Medulla oblongata (tissue), 1 donor: ENCODE measurements around the gene SCRN2.

Source experiments
- DNase-seq: peaks from one replicate; pipeline ENCODE4 v3.0.0-alpha.2; 2015; ENCODE audit errors: extremely low spot score

The SCRN2 gene

DNA sequence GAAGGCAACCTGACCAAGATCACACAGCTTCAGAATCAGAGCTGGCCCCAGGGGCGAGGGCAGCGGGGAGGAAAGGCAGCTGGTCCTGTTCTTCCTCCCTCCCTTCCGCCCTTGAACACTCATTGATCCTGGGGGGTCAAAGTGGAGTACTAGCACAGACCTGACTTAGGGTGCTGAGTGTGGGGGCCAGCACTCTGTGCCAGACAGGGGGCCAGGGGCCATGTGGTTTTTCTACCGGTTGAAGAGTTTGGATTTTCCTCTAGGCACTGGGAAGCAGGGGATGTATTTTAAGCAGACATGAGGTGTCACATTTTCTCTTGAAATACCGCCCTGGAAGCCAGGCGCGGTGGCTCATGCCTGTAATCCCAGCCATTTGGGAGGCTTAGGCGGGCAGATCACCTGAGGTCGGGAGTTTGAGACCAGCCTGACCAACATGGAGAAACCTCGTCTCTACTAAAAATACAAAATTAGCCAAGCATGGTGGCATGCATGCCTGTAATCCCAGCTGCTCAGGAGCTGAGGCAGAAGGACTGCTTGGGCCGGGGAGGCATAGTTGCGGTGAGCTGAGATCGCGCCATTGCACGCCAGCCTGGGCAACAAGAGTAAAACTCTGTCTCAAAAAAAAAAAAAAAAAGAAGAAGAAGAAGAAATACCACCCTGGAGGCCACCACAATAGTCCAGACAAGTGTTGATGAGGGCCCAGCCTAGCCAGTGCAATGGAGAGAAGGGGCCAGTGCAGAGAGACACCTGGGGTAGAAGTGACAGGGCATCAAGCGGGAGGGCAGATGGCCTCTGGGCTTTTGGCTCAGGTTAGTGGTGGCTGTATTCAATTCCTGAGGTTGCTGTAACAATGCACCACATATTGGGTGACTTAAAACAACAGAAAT lies 34.8 kb downstream of the SCRN2 start:
- no peak for DNase-seq

DNA sequence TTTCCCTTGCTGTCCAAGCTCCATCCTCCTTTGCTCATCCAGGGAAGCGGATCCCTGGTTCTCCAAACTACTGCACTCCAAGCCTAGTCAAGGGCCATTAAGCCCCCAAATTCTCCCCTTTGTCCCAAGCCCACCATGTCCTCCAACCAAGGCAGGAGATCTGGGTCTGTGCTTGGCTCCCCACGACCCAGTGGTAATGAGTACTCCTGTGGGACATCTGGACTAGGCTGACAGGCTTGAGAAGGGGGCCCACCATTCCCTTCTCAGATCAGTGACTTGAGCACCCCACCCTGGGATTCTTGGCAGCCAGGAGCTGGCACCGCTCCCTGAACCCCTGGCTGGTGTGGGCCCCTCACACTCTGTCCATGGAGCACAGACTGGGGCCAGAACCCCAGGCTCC lies 36.6 kb downstream of the SCRN2 start:
- DNase-seq, result no peak

DNA sequence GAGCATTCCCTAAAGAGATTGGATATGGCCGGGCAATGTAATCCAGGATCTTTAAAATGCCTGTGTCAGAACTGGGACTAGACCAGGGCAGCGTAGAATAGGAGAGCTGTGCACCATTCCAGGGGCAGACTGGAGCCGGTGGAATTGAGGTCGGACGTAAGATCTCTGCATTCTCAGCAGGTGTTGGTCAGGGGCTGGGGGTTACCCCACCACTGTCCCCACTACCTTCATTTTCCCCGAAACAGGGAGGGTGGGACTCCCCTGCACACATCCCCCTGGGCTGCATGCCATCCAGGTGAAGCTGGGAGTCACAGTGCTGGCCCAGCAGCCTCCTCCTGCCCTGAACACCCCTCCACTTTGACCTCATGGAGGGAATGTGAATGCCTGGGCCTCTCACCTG lies 37.3 kb downstream of the SCRN2 start:
- DNase-seq, result no peak

DNA sequence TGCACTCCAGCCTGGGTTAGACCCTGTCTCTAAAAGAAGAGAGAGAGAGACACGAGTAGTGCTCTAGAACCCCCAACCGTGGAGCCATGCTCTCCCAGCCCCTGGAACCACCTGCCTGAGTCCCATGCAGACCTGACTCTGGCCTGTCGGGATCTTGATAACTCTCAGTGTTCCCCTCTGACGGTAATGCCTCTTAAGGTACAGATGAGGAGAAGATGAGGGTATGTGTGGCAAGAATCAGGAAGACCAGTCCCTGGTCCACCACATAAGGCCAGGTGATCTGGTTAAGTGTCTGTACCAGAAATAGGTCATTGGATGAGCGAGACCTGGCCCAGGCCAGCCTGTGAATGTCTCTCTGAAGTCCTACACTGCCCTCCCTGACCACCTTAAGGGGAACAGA lies 37.9 kb downstream of the SCRN2 start:
- DNase-seq, result no peak

DNA sequence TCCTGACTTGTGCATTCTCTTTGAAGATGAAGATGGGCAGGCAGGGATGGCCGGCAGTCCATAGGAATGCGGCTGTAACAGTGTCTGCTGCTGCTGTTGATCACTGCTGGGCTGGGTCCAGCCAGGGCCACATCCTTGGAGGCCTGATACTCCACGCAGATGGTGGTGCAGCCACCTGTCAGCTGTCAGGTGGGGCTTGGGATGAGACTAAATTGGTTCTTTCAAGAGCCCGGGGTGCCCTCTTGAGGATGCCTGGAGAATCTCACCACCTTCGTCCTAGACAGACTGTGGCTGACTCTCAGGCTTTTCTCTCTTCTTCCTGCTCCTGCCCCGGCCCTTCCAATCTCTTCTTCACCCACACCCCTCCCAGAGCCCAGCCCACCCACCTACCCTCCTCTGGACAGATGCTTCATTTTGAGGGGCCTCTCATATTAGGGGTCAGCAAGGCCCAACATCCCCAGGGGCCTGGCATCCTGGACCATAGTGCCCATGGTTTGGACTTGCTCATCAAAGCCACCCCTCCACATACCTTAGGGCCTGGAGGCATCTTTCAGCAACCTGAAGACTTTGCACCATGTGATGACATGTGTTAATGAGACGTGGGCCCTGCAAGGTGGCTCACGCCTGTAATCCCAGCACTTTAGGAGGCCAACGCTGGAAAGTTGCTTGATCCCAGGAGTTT lies 38.6 kb downstream of the SCRN2 start:
- peak; percentile 16 for DNase-seq

DNA sequence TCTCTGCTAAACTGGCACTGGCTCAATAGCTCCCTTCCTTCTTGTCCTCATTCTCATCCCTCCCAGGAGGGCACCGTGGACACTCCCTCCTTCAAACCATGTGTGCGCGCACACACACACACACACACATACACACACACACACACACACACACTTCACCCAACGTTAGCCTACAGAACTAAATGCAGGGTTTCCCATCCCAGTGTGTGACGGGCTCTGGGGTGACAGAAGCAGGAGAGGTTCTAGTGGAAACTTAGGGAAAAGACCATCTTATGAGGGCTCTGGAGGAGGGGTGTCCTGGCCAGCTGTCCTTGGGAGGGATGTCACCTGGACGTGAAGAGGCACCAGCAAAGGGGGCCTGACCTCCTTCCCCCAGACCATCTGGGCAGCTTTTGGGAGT lies 39.2 kb downstream of the SCRN2 start:
- DNase-seq, result no peak

DNA sequence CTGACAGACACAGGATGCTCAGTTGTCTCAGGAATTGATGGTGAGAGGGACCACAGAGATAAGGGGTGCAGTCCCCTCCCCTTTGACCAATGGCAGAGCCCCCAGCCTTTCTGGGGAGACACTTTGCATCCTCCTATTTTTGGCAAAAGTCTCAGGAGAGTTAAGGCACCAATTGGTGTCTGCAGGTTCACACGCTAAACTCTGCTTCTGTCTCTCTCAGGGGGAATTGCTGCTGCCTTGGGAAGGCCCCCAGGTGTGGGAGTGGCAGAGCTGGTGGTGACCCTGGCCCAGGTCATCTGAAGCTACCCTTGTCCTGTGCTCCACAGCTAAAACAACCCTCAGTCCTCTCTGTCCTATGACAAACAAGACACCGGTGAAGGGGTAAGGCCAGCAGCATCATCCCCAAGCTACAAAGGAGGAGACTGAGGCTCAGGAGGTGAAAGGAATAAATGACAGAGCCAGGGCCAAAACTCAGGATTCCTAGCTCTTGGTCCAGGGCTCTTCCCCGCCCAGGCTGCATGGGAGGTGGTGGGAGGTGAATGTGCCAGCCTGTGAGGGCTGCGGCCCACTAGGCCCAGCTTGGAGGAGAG lies 39.8 kb downstream of the SCRN2 start:
- DNase-seq, result no peak

DNA sequence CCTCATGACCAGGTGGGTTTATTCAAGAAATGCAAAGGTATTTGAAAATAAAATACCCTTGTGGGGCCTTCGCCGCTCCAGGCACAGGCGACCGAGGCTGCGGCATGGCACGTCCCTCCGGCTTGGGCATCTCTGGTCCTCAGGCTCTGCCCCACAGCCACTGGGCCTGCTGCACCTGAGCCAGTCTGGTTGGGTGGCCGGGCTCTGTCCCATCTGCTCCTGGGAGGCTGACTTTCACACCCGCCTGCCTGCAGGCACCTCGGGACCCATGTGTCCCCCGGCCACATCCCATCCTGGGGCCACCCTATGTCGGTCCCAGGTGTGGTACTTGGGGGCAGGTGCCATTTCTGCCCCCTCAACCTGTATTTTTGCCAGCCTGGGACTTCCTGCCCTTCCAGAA lies 40.4 kb downstream of the SCRN2 start:
- no peak for DNase-seq

DNA sequence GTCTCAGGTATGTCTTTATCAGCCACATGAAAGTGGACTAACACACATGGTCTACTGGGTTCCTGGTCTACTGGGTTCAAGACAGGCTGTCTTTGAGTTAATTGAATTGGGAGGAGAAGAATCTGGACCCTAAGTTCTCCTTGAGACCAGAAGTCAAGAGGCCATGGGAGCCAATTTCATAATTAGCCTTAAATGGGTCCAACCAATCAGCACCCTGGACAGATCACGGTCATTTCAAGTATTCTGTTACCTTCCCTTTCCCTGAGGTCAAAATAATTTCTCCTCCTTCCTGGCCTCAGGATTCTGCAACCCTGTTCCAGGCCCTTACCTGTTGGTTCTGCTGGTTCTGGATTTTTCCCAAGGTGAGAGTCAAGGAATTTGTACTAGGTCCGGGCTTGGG lies 43.3 kb downstream of the SCRN2 start:
- no peak for DNase-seq

DNA sequence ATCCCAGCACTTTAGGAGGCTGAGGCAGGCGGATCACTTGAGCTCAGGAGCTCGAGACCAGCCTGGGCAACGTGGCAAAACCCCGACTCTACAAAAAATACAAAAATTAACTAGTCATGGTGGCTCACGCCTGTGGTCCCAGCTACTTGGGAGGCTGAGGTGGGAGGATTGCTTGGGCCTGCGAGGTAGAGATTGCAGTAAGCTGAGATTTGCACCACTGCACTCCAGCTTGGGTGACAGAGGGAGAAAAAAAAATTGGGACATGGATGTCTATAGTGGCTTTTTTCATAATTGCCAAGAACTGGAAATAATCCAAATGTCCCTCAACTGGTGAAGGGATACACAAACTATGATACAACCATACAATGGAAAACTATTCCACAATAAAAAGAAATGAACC lies 48.1 kb downstream of the SCRN2 start:
- no peak for DNase-seq

DNA sequence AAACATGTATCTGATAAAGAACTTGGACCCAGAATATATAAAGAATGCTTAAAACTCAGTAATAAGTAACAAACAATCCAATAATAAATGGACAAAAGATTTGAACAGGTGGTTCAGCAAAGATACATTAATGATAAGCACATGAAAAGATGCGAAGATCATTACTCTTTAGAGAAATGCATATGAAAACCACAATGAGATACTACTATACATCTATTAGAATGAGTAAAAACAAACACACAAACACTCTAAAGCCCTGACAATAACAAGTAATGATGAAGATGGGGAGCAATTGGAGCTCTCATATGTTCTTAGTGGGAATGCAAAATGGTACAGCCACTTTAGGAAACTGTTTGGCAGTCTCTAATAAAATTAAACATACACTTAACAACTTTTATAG lies 48.6 kb downstream of the SCRN2 start:
- no peak for DNase-seq

DNA sequence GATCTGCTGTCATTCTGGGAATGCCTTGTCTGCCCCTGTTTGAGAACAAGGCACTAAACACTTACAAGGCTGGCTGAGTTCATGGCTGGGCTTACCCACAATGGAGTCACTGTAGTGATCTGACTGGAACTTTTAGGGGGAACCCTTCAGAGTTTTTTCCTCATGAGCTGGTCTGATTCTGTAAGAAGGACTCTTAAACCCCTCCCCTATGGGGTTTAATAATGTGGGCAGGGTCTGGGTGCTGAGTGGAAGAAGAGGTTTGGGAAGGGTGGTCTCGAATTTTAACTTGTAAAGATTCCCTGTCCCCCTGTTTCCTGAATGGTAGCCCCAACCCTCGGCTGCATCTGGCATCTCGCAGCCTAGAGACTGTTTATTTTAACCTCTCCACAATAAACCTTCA lies 50.0 kb downstream of the SCRN2 start:
- DNase-seq, result no peak

DNA sequence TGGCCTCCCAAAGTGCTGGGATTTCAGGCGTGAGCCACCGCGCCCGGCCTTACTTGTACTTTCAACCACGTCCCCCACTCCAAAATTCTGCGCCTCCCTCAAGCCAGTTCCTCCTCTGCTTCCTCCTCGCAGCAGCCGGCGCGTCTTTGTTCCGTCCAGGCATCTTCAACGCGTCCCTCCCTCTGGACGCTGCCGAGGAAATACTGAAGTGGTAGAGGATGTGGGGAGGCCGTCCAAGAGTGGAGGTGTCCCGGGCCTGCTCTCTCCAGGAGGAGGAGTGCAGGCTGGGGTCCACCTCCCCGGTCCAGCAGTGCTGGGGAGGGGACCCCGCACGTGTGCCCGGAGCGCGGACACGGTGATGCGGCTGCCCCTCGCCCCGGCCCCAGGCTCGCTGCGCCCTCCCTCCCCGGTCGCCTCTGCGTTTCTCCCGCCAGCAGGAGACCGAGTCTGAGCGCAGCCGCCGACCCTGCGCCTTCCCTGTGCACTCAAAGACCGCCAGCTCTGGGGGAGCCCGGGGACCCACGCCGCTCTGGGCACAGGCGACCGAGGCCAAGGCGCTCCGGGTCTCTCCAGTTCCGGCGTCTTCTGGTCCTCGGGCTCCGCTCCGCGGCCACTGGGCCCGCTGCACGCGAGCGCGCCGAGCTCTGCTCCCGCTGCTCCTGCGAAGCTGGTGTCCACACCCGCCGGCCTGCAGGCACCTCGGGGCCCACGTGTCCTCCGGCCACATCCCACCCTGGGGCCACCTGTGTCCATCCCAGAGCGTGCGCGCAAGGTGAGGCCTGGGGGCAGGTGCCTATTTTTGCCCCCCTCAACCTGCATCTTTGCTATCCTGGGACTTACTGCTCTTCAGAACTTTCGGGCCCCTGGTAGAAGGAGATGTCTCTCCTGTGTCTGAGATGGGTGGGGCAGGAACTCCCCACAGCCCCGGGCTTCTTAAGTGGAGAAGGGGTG lies 51.2 kb downstream of the SCRN2 start:
- DNase-seq, result peak; percentile 36
